Kasumi-1 (cell line): Measurements from ENCODE around the gene ALDH3A1.
"Not testable (repeated sequence)": the region's sequence is repeated elsewhere in the genome, so short reads cannot be mapped to it uniquely, and the experiment has no call there.

Source experiments
- DNase-seq, 2 experiments: peaks; one replicate each; lab custom pipeline; 2025; lab: John Stamatoyannopoulos, UW

ALDH3A1 gene

GRCh38 chr17:19747829-19748806 lies at the start of gene ALDH3A1:
Gene ALDH3A1, minus strand, starts transcription at chr17:19748298. Its CDS starts 3,169 bp downstream, at chr17:19745129.
- no peak for DNase-seq

- DNase-seq = no peak
Observed at GRCh38 chr17:19796457-19796856, 48.4 kb upstream of the ALDH3A1 start.

- DNase-seq = no peak
Observed at GRCh38 chr17:19791918-19792550, 43.9 kb upstream of the ALDH3A1 start.

- no peak for DNase-seq
Observed at GRCh38 chr17:19787733-19788357, 39.7 kb upstream of the ALDH3A1 start.

- DNase-seq = no peak
Observed at GRCh38 chr17:19785854-19786253, 37.8 kb upstream of the ALDH3A1 start.

- DNase-seq = no peak
Observed at GRCh38 chr17:19781488-19782458, 33.7 kb upstream of the ALDH3A1 start.

GRCh38 chr17:19780846-19781245 lies 32.7 kb upstream of the ALDH3A1 start:
- no peak for DNase-seq

- DNase-seq = no peak
Observed at GRCh38 chr17:19773534-19773933, 25.4 kb upstream of the ALDH3A1 start.

- no peak for DNase-seq
Observed at GRCh38 chr17:19771971-19772630, 24.0 kb upstream of the ALDH3A1 start.

- no peak for DNase-seq
Observed at GRCh38 chr17:19770985-19771735, 23.1 kb upstream of the ALDH3A1 start.

- no peak for DNase-seq
Observed at GRCh38 chr17:19769946-19770652, 22.0 kb upstream of the ALDH3A1 start.

- no peak for DNase-seq
Observed at GRCh38 chr17:19768046-19768782, 20.1 kb upstream of the ALDH3A1 start.

- peak; percentile 6 to 24 for DNase-seq
Observed at GRCh38 chr17:19766421-19767270, 18.5 kb upstream of the ALDH3A1 start.

- DNase-seq = no peak
Observed at GRCh38 chr17:19766016-19766415, 17.9 kb upstream of the ALDH3A1 start.

- DNase-seq = not testable (repeated sequence)
Observed at GRCh38 chr17:19763991-19764390, 15.9 kb upstream of the ALDH3A1 start.

- DNase-seq = no peak
Observed at GRCh38 chr17:19763416-19763815, 15.3 kb upstream of the ALDH3A1 start.

GRCh38 chr17:19762515-19762961 lies 14.4 kb upstream of the ALDH3A1 start:
- DNase-seq = peak; percentile 10 to 47

GRCh38 chr17:19760746-19761145 lies 12.6 kb upstream of the ALDH3A1 start:
- no peak for DNase-seq
